ENCODE results near the gene UAP1L1. TPM values are rescaled to one million over a fixed set of nuclear protein-coding genes. Genes with fewer than 3 reads are reported as not detected.

Gene UAP1L1
- total and polyA plus RNA-seq, 9 of the 15 experiments (the other 6 are each of a cell fraction or from before 2014, with no cell fraction given): 0.20 to 8.6 (median 3.7) TPM

GRCh38 chr9:137046088-137046787 lies 31.1 kb upstream of the UAP1L1 start, which contains the start of gene NPDC1 (continued):
- TF ChIP-seq NFXL1 (CRISPR knock-in tag; IDR thresholded peaks at IDR 0.05): peak; percentile 34; the same call in 1 of the 2 replicates
- no peak for TF ChIP-seq CBX3 (IDR thresholded peaks at IDR 0.05; ENCODE audit: borderline replicate concordance in 1 of 2, low read length in 2 of 2)
- TF ChIP-seq HES1 (IDR thresholded peaks at IDR 0.05; ENCODE audit: low read depth): no peak
- TF ChIP-seq ZSCAN32 (CRISPR knock-in tag; IDR thresholded peaks at IDR 0.05): no peak
- TF ChIP-seq, protein P1, sequence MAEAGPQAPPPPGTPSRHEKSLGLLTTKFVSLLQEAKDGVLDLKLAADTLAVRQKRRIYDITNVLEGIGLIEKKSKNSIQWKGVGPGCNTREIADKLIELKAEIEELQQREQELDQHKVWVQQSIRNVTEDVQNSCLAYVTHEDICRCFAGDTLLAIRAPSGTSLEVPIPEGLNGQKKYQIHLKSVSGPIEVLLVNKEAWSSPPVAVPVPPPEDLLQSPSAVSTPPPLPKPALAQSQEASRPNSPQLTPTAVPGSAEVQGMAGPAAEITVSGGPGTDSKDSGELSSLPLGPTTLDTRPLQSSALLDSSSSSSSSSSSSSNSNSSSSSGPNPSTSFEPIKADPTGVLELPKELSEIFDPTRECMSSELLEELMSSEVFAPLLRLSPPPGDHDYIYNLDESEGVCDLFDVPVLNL (CRISPR knock-in tag; IDR thresholded peaks at IDR 0.05; ENCODE audit: low read depth): no peak
- TF ChIP-seq RBM15 (IDR thresholded peaks at IDR 0.05; ENCODE audit: insufficient read depth, low read length): no peak
- TF ChIP-seq ZNF277 (CRISPR knock-in tag; IDR thresholded peaks at IDR 0.05; ENCODE audit: borderline replicate concordance): no peak
- TF ChIP-seq FOXK1 (CRISPR knock-in tag; IDR thresholded peaks at IDR 0.05; ENCODE audit: borderline replicate concordance): no peak
- TF ChIP-seq PTRF (tag; IDR thresholded peaks at IDR 0.05): no peak
- TF ChIP-seq ZKSCAN8 (CRISPR knock-in tag; IDR thresholded peaks at IDR 0.05): no peak
- TF ChIP-seq ZEB2 (IDR thresholded peaks at IDR 0.05): no peak; the same call in 1 of the 2 replicates
- no peak for TF ChIP-seq POLR3A (IDR thresholded peaks at IDR 0.05; ENCODE audit: borderline replicate concordance, extremely low read depth, insufficient read depth, insufficient read length)
- TF ChIP-seq SNRNP70 (optimal IDR thresholded peaks at IDR 0.05; ENCODE audit: low read depth, low read length): no peak
- 0 out of 2 replicates have a peak, but pooled peaks have one; percentile 37 for TF ChIP-seq HDAC8 (tag; IDR thresholded peaks at IDR 0.05)
- TF ChIP-seq, protein P2, sequence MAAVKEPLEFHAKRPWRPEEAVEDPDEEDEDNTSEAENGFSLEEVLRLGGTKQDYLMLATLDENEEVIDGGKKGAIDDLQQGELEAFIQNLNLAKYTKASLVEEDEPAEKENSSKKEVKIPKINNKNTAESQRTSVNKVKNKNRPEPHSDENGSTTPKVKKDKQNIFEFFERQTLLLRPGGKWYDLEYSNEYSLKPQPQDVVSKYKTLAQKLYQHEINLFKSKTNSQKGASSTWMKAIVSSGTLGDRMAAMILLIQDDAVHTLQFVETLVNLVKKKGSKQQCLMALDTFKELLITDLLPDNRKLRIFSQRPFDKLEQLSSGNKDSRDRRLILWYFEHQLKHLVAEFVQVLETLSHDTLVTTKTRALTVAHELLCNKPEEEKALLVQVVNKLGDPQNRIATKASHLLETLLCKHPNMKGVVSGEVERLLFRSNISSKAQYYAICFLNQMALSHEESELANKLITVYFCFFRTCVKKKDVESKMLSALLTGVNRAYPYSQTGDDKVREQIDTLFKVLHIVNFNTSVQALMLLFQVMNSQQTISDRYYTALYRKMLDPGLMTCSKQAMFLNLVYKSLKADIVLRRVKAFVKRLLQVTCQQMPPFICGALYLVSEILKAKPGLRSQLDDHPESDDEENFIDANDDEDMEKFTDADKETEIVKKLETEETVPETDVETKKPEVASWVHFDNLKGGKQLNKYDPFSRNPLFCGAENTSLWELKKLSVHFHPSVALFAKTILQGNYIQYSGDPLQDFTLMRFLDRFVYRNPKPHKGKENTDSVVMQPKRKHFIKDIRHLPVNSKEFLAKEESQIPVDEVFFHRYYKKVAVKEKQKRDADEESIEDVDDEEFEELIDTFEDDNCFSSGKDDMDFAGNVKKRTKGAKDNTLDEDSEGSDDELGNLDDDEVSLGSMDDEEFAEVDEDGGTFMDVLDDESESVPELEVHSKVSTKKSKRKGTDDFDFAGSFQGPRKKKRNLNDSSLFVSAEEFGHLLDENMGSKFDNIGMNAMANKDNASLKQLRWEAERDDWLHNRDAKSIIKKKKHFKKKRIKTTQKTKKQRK (IDR thresholded peaks at IDR 0.05; ENCODE audit: borderline replicate concordance, low read depth, low read length): no peak
- TF ChIP-seq ZC3H11A (IDR thresholded peaks at IDR 0.05; ENCODE audit: low read depth, low read length): no peak
- TF ChIP-seq HOXB6 (CRISPR knock-in tag; IDR thresholded peaks at IDR 0.05; ENCODE audit: borderline replicate concordance): no peak
- TF ChIP-seq THRB (CRISPR knock-in tag; conservative IDR thresholded peaks at IDR 0.05): no peak
- TF ChIP-seq ZNF77 (CRISPR knock-in tag; IDR thresholded peaks at IDR 0.05): no peak

Data from K562 (cell line).